PC-9 (cell line): ENCODE data around the gene KCNG1.

Experiments used
- EZH2 ChIP-seq: fragments of 200-600 bp; sonication (generic); IDR thresholded peaks from 2 replicates; pipeline ENCODE4 v1.8.0; 2017; ENCODE audit warnings: antibody characterized with exemption, low read depth
- TF ChIP-seq, protein P1 (sequence below): fragments of 200-600 bp; sonication (generic); conservative IDR thresholded peaks from 2 replicates; pipeline ENCODE4 v1.6.1; 2017; ENCODE audit warnings: mixed run types, antibody characterized with exemption, mild to moderate bottlenecking, moderate library complexity

DNA sequence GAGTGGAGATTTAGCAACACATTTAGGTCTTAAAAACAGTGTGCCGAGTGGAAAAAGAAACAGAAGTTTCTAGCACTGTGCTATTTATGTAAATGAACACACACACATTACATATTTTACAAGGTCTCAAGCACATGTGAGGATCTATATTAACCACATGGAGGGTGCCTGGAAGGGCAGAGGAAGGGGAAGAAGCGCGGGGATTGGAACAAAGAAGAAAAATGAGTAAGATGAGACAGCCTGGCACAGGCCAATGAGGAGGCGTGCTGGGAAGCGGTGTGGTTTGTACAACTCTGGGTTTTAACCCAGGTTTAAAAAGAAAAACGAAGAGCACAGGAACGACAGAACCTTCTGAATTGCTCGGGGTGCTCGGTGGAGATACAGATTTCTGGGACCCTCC is 5.7 kb downstream of the KCNG1 start:
- TF ChIP-seq EZH2, result no peak
- TF ChIP-seq, protein P1, sequence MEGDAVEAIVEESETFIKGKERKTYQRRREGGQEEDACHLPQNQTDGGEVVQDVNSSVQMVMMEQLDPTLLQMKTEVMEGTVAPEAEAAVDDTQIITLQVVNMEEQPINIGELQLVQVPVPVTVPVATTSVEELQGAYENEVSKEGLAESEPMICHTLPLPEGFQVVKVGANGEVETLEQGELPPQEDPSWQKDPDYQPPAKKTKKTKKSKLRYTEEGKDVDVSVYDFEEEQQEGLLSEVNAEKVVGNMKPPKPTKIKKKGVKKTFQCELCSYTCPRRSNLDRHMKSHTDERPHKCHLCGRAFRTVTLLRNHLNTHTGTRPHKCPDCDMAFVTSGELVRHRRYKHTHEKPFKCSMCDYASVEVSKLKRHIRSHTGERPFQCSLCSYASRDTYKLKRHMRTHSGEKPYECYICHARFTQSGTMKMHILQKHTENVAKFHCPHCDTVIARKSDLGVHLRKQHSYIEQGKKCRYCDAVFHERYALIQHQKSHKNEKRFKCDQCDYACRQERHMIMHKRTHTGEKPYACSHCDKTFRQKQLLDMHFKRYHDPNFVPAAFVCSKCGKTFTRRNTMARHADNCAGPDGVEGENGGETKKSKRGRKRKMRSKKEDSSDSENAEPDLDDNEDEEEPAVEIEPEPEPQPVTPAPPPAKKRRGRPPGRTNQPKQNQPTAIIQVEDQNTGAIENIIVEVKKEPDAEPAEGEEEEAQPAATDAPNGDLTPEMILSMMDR, result no peak
